Activated CD4-positive, CD25-positive, alpha-beta regulatory T cell treated with anti-CD3 and anti-CD28 coated beads, Interleukin-2, amount 50 U/mL, for 24 hours (primary cell): ENCODE measurements around the gene ITPK1.

Experiments
- ATAC-seq, 2 donors: fragments of 150-1000 bp; cut with Tn5 transposase; one replicate each; pipeline ENCODE4 v1.10.0; 2021; ENCODE audit warnings: mild to moderate bottlenecking in 1 of 2, moderate library complexity in 1 of 2

Gene ITPK1

GRCh38 chr14:93040982-93041381 is 74.7 kb downstream of the ITPK1 start:
- no peak for ATAC-seq

- ATAC-seq = no peak
Measured at GRCh38 chr14:93040443-93040842, 75.3 kb downstream of the ITPK1 start.

GRCh38 chr14:93039649-93040315 is 75.9 kb downstream of the ITPK1 start:
- no peak for ATAC-seq

- ATAC-seq = no peak
Measured at GRCh38 chr14:93037351-93037750, 78.4 kb downstream of the ITPK1 start.

- ATAC-seq = no peak
Measured at GRCh38 chr14:93036652-93037345, 78.9 kb downstream of the ITPK1 start.

- ATAC-seq = no peak
Measured at GRCh38 chr14:93035917-93036651, 79.6 kb downstream of the ITPK1 start.

GRCh38 chr14:93035585-93035916 is 80.2 kb downstream of the ITPK1 start:
- ATAC-seq = no peak

GRCh38 chr14:93034671-93034994 is 81.1 kb downstream of the ITPK1 start:
- ATAC-seq = no peak

- peak; percentile 74 to 82 for ATAC-seq
Measured at GRCh38 chr14:93033983-93034670, 81.6 kb downstream of the ITPK1 start.

- peak in 1 of 2 donors; percentile 13 for ATAC-seq
Measured at GRCh38 chr14:93033084-93033982, 82.4 kb downstream of the ITPK1 start.

GRCh38 chr14:93032421-93032936 is 83.2 kb downstream of the ITPK1 start:
- ATAC-seq = no peak

GRCh38 chr14:93031505-93032315 is 84.0 kb downstream of the ITPK1 start:
- ATAC-seq = no peak

- no peak for ATAC-seq
Measured at GRCh38 chr14:93030761-93031160, 85.0 kb downstream of the ITPK1 start.

- no peak for ATAC-seq
Measured at GRCh38 chr14:93029911-93030508, 85.7 kb downstream of the ITPK1 start.

GRCh38 chr14:93029417-93029816 is 86.3 kb downstream of the ITPK1 start:
- ATAC-seq = no peak

- ATAC-seq = no peak
Measured at GRCh38 chr14:93028724-93029076, 87.0 kb downstream of the ITPK1 start.

GRCh38 chr14:93027810-93028723 is 87.7 kb downstream of the ITPK1 start:
- ATAC-seq = no peak

GRCh38 chr14:93026339-93026738 is 89.4 kb downstream of the ITPK1 start:
- ATAC-seq = no peak

GRCh38 chr14:93025055-93025454 is 90.7 kb downstream of the ITPK1 start:
- no peak for ATAC-seq

GRCh38 chr14:93024493-93024892 is 91.2 kb downstream of the ITPK1 start:
- no peak for ATAC-seq
